SK-N-SH (cell line): ENCODE data around the gene ABR. TPM values are rescaled to one million over a fixed set of nuclear protein-coding genes. Genes with fewer than 3 reads are reported as not detected.

Experiments
- CTCF ChIA-PET: fragments of 300-600, 350-600 bp; formaldehyde crosslinking; extraction: SDS; loops from one replicate; lab custom pipeline; 2021; lab: Yijun Ruan, JAX
- POLR2A ChIA-PET: fragments of 350-600 bp; sonication (Branson Sonifier 250); formaldehyde crosslinking; extraction: SDS; loops from one replicate; lab custom pipeline; 2020; ENCODE audit warnings: antibody characterized with exemption, inconsistent platforms; lab: Yijun Ruan, JAX
- DNase-seq: peaks from one replicate; pipeline ENCODE4 v3.0.0; 2012
- H2AFZ ChIP-seq: fragments of 200-600 bp; sonication (generic); 2 replicates; pipeline ENCODE4 v1.8.1; 2016; ENCODE audit warnings: antibody characterized with exemption, mild to moderate bottlenecking, low read depth
- H3F3A ChIP-seq: fragments of 200-600 bp; sonication (generic); replicated peaks from 2 replicates; pipeline ENCODE3; 2016; ENCODE audit warnings: antibody characterized with exemption, mild to moderate bottlenecking; ENCODE audit not compliant: insufficient read depth
- H3K27ac ChIP-seq, 2 experiments: fragments of 200-500 bp in 1 of 2; fragments of 200-600 bp in 1 of 2; sonication (Bioruptor generic) in 1 of 2; sonication (generic), shearing (Covaris generic) in 1 of 2; 2 replicates each; pipeline versions ENCODE4 v1.5.1 to v1.6.1; 2014 to 2016; ENCODE audit warnings: low read depth in 2 of 2, inconsistent platforms in 1 of 2, low read length in 1 of 2, mild to moderate bottlenecking in 1 of 2, mixed read lengths in 1 of 2
- H3K27me3 ChIP-seq: fragments of 200-600 bp; sonication (generic), shearing (Covaris generic); 2 replicates; pipeline ENCODE4 v1.6.1; 2016; ENCODE audit warnings: mixed run types; ENCODE audit not compliant: insufficient read depth
- H3K36me3 ChIP-seq, 2 experiments: fragments of 200-500 bp in 1 of 2; fragments of 200-600 bp in 1 of 2; sonication (Bioruptor generic) in 1 of 2; sonication (generic) in 1 of 2; replicated peaks in 1 of 2; 2 replicates each; pipeline versions ENCODE3 to v1.5.1; 2014 to 2016; ENCODE audit warnings: low read length in 1 of 2, mild to moderate bottlenecking in 1 of 2; ENCODE audit not compliant: insufficient read depth in 2 of 2, control insufficient read depth in 1 of 2
- H3K4me1 ChIP-seq, 2 experiments: fragments of 200-500 bp in 1 of 2; fragments of 200-600 bp in 1 of 2; sonication (Bioruptor generic) in 1 of 2; sonication (generic), shearing (Covaris generic) in 1 of 2; 2 replicates each; pipeline versions ENCODE4 v1.5.1 to v1.6.1; 2014 to 2016; ENCODE audit warnings: low read depth in 1 of 2, low read length in 1 of 2, mixed run types in 1 of 2; ENCODE audit not compliant: insufficient read depth in 2 of 2, control insufficient read depth in 1 of 2
- H3K4me2 ChIP-seq: fragments of 200-600 bp; sonication (generic), shearing (Covaris generic); 2 replicates; pipeline ENCODE4 v1.6.1; 2017; ENCODE audit warnings: mixed run types
- H3K4me3 ChIP-seq, 2 experiments: fragments of 200-500 bp in 1 of 2; fragments of 200-600 bp in 1 of 2; sonication (Bioruptor generic) in 1 of 2; sonication (generic), shearing (Covaris generic) in 1 of 2; 2 replicates each; pipeline versions ENCODE4 v1.5.1 to v1.8.1; 2014 to 2016; ENCODE audit warnings: low read depth in 2 of 2, inconsistent platforms in 1 of 2, low read length in 1 of 2, mild to moderate bottlenecking in 1 of 2, mixed read lengths in 1 of 2, moderate library complexity in 1 of 2
- H3K79me2 ChIP-seq: fragments of 200-600 bp; sonication (generic); 2 replicates; pipeline ENCODE4 v1.8.1; 2017; ENCODE audit warnings: mild to moderate bottlenecking; ENCODE audit not compliant: insufficient read depth
- H3K9ac ChIP-seq: fragments of 200-600 bp; sonication (generic); 2 replicates; pipeline ENCODE4 v1.6.1; 2017; ENCODE audit warnings: mixed run types
- H3K9me2 ChIP-seq: fragments of 200-600 bp; sonication (generic); 2 replicates; pipeline ENCODE4 v1.6.1; 2017; ENCODE audit warnings: mixed run types
- H3K9me3 ChIP-seq: fragments of 200-600 bp; sonication (generic); 2 replicates; pipeline ENCODE4 v1.6.1; 2017; ENCODE audit warnings: mixed run types, mild to moderate bottlenecking, moderate library complexity
- H4K20me1 ChIP-seq: fragments of 200-600 bp; sonication (generic); 2 replicates; pipeline ENCODE4 v1.6.1; 2017; ENCODE audit warnings: mild to moderate bottlenecking, mixed run types; ENCODE audit not compliant: insufficient read depth
- ELF1 ChIP-seq: IDR thresholded peaks from 2 replicates; pipeline ENCODE4 v1.4.0; 2012
- FOSL2 ChIP-seq: IDR thresholded peaks from 2 replicates; pipeline ENCODE4 v1.4.0; 2012; ENCODE audit warnings: low read depth, mild to moderate bottlenecking, moderate library complexity, borderline replicate concordance
- GATA2 ChIP-seq: sonication (generic); formaldehyde crosslinking; IDR thresholded peaks from 2 replicates; pipeline ENCODE4 v1.5.0; 2020; ENCODE audit warnings: mild to moderate bottlenecking, missing genetic modification reagents
- REST ChIP-seq: IDR thresholded peaks from 2 replicates; pipeline ENCODE4 v1.6.1; 2012; ENCODE audit warnings: mild to moderate bottlenecking, low read depth, low read length, moderate library complexity
- ZBTB33 ChIP-seq: IDR thresholded peaks from 2 replicates; pipeline ENCODE4 v1.4.0; 2012; ENCODE audit warnings: low read depth, borderline replicate concordance
- WGBS: methylation state at CpG from one replicate; pipeline ENCODE4 v1.1.6; 2017; ENCODE audit warnings: low lambda C conversion rate; 5-methylcytosine and 5-hydroxymethylcytosine counted together
- polyA plus RNA-seq, 3 experiments: library from polyadenylated mRNA; depleted of rRNA; stranded (reverse); fragments of >200 nt; gene quantifications; 2 replicates each; pipeline ENCODE4 v1.2.3, GENCODE V29; 2012

Gene ABR
- polyA plus RNA-seq, 1 of the 3 experiments (the other 2 are of a cell fraction): 117 TPM

GRCh38 chr17:1095853-1096173 lies 84.0 kb downstream of the ABR start:
- Histone ChIP-seq H3K4me1 (no peaks in the 10 kb centered on the region), H3K9me3 (no peaks in the 10 kb centered on the region), H4K20me1 (no peaks in the 10 kb centered on the region; the same call in none of the 2 replicates), H3F3A (no peaks in the 10 kb centered on the region), H3K9ac (no peak overlapping the region), H3K79me2 (peaks cover 32% of the 10 kb centered on the region), H3K27ac (no peak overlapping the region), H3K4me3 (no peak overlapping the region), H3K4me2 (no peak overlapping the region), H2AFZ (no peak overlapping the region), H3K36me3 (peaks cover 11 to 29% of the 10 kb centered on the region in 2 experiments), H3K27me3 (no peaks in the 10 kb centered on the region), H3K9me2 (no peaks in the 10 kb centered on the region)
- 85% methylated on average over 5 of the region's 8 CpGs for WGBS
- ChIA-PET CTCF (no interaction called here), POLR2A (interaction anchor here (1.3 kb wide), 1 partner anchor 18 kb away, joined by 3 read pairs; no protein-coding TSS in a partner anchor)
- no peak for TF ChIP-seq ELF1
- TF ChIP-seq REST: no peak
- DNase-seq: no peak

- Histone ChIP-seq H3K27ac (no peak overlapping the region), H3K4me1 (no peaks in the 10 kb centered on the region), H3F3A (no peaks in the 10 kb centered on the region), H3K27me3 (no peaks in the 10 kb centered on the region), H3K9ac (no peak overlapping the region), H3K9me3 (no peaks in the 10 kb centered on the region), H3K4me2 (no peak overlapping the region), H4K20me1 (no peaks in the 10 kb centered on the region; the same call in none of the 2 replicates), H3K4me3 (no peak overlapping the region), H3K79me2 (peaks cover 32% of the 10 kb centered on the region), H3K9me2 (no peaks in the 10 kb centered on the region), H3K36me3 (peaks cover 11 to 30% of the 10 kb centered on the region in 2 experiments), H2AFZ (no peak overlapping the region)
- no peak for DNase-seq
- no peak for TF ChIP-seq ZBTB33
- TF ChIP-seq GATA2 (CRISPR knock-in tag): no peak
- TF ChIP-seq ELF1: no peak
- TF ChIP-seq FOSL2: no peak
- POLR2A ChIA-PET: no interaction called here
- CTCF ChIA-PET: no interaction called here
- WGBS: 73% methylated on average over 15 of the region's 31 CpGs
These were observed 84.5 kb downstream of the ABR start for GRCh38 chr17:1095090-1095852.
